ENCODE results near the gene SMIM38.

SMIM38 gene

GRCh38 chr11:69154211-69154913, 1.4 kb upstream of the SMIM38 start:
- intact Hi-C loops (cut with DNase I), result no loop called here
- DNase-seq, result peak in 1 of 42 donors; percentile 29

- DNase-seq, result no peak
Measured at GRCh38 chr11:69154938-69155301, 815 bp upstream of the SMIM38 start.

GRCh38 chr11:69156235-69156639, 502 bp downstream of the SMIM38 start:
- no peak for DNase-seq
- intact Hi-C loops (cut with DNase I), result no loop called here

More at GRCh38 chr11:69154938-69155301, 815 bp upstream of the SMIM38 start:
- intact Hi-C loops (cut with DNase I), result no loop called here

GRCh38 chr11:69156673-69157155, 979 bp downstream of the SMIM38 start:
- DNase-seq, result peak in 1 of 42 donors; percentile 13
- intact Hi-C loops (cut with DNase I), result no loop called here

GRCh38 chr11:69157156-69157821, 1.6 kb downstream of the SMIM38 start:
- peak; percentile 77 to 96 (median 90) for DNase-seq

GRCh38 chr11:69157822-69158231, 2.1 kb downstream of the SMIM38 start:
- intact Hi-C loops (cut with DNase I), result no loop called here
- DNase-seq, result peak in 1 of 42 donors; percentile 52

More at GRCh38 chr11:69157156-69157821, 1.6 kb downstream of the SMIM38 start:
- intact Hi-C loops (cut with DNase I), result no loop called here

GRCh38 chr11:69158301-69159149, 2.8 kb downstream of the SMIM38 start:
- intact Hi-C loops (cut with DNase I), result no loop called here
- peak in 31 of 42 donors; percentile 4 to 74 (median 44) for DNase-seq

GRCh38 chr11:69159150-69159852, 3.6 kb downstream of the SMIM38 start:
- intact Hi-C loops (cut with DNase I), result no loop called here
- DNase-seq, result no peak

GRCh38 chr11:69160296-69161116, 4.8 kb downstream of the SMIM38 start:
- intact Hi-C loops (cut with DNase I), result no loop called here
- no peak for DNase-seq

- DNase-seq, result no peak
- intact Hi-C loops (cut with DNase I), result no loop called here
Measured at GRCh38 chr11:69161117-69161407, 5.3 kb downstream of the SMIM38 start.

- intact Hi-C loops (cut with DNase I), result no loop called here
- no peak for DNase-seq
Measured at GRCh38 chr11:69162505-69162904, 6.8 kb downstream of the SMIM38 start.

- intact Hi-C loops (cut with DNase I), result no loop called here
- DNase-seq, result no peak
Measured at GRCh38 chr11:69163842-69164241, 8.1 kb downstream of the SMIM38 start.

GRCh38 chr11:69164824-69165223, 9.1 kb downstream of the SMIM38 start:
- intact Hi-C loops (cut with DNase I), result no loop called here
- DNase-seq, result peak in 1 of 42 donors; percentile 15

- intact Hi-C loops (cut with DNase I), result no loop called here
- peak in 1 of 42 donors; percentile 27 for DNase-seq
Measured at GRCh38 chr11:69165775-69166174, 10.0 kb downstream of the SMIM38 start.

- peak in 23 of 42 donors; percentile 6 to 71 (median 27) for DNase-seq
- intact Hi-C loops (cut with DNase I), result no loop called here
Measured at GRCh38 chr11:69166218-69167115, 10.7 kb downstream of the SMIM38 start.

GRCh38 chr11:69167130-69167915, 11.6 kb downstream of the SMIM38 start:
- DNase-seq, result no peak
- intact Hi-C loops (cut with DNase I), result no loop called here
